ENCODE results near the gene PACRG. TPM values are rescaled to one million over a fixed set of nuclear protein-coding genes. Genes with fewer than 3 reads are reported as not detected.

PACRG gene
- total and polyA plus RNA-seq, 10 of the 15 experiments (the other 5 are each of a cell fraction or from before 2014, with no cell fraction given), result not detected

- POLR2A ChIA-PET, result no interaction called here
- FAIRE-seq (no peak), DNase-seq (ENCODE audit: low read depth, low spot score) (no peak), ATAC-seq (no peak)
- Histone ChIP-seq H3K9ac (ENCODE audit: control insufficient read depth, insufficient read depth, low read length) (no peak overlapping the region), H3K4me2 (ENCODE audit: control insufficient read depth, insufficient read depth) (no peak overlapping the region), H3K27ac (ENCODE audit: control insufficient read depth, insufficient read depth) (no peak overlapping the region), H4K20me1 (ENCODE audit: control insufficient read depth, insufficient read depth) (no peaks in the 10 kb centered on the region), H3K4me3 (no peak overlapping the region), H3K4me1 (ENCODE audit: control insufficient read depth, insufficient read depth, low read length) (no peaks in the 10 kb centered on the region), H3K36me3 (ENCODE audit: control insufficient read depth in 2 of 2, insufficient read depth in 2 of 2, low read length in 1 of 2) (no peaks in the 10 kb centered on the region), H3K27me3 (replicated peaks in 1 of 2; ENCODE audit: control insufficient read depth in 2 of 2, insufficient read depth in 2 of 2, low read length in 1 of 2) (no peaks in the 10 kb centered on the region), H3K79me2 (ENCODE audit: control insufficient read depth, insufficient read depth, low read length) (no peaks in the 10 kb centered on the region), H3K9me3 (replicated peaks; ENCODE audit: control insufficient read depth, insufficient read depth, low read length) (no peaks in the 10 kb centered on the region), H2AFZ (ENCODE audit: control insufficient read depth, low read depth, low read length) (no peak overlapping the region)
- intact Hi-C loops (cut with micrococcal nuclease; ENCODE audit: unreplicated experiment) (no loop called here), in situ Hi-C loops (cut with MboI) (no loop called here)
- TF ChIP-seq IKZF1 (conservative IDR thresholded peaks at IDR 0.05) (no peak), RB1 (IDR thresholded peaks at IDR 0.05; ENCODE audit: borderline replicate concordance) (no peak), ZBED1 (IDR thresholded peaks at IDR 0.05; ENCODE audit: borderline replicate concordance) (no peak), KLF5 (IDR thresholded peaks at IDR 0.05; ENCODE audit: partially characterized antibody) (no peak), EED (IDR thresholded peaks at IDR 0.05; ENCODE audit: low read depth) (no peak)
- CTCF ChIA-PET, result no interaction called here
- WGBS (ENCODE audit: insufficient coverage, insufficient replicate concordance, low lambda C conversion rate, missing lambda C conversion rate), result 33% methylated on average over 1 of the region's 1 CpG
- SMC1A ChIA-PET (ENCODE audit: uncharacterized antibody, unreplicated experiment), result no interaction called here
- RAD21 ChIA-PET (ENCODE audit: unreplicated experiment), result no interaction called here
- BruUV-seq (replicated peaks), result no TSS peak
These were observed 9.2 kb downstream of the PACRG start for GRCh38 chr6:162736961-162737360.

GRCh38 chr6:162750776-162751175, 23.0 kb downstream of the PACRG start:
- Histone ChIP-seq H3K27me3 (replicated peaks in 1 of 2; ENCODE audit: control insufficient read depth in 2 of 2, insufficient read depth in 2 of 2, low read length in 1 of 2) (no peaks in the 10 kb centered on the region), H3K9me3 (replicated peaks; ENCODE audit: control insufficient read depth, insufficient read depth, low read length) (no peaks in the 10 kb centered on the region), H3K4me1 (ENCODE audit: control insufficient read depth, insufficient read depth, low read length) (no peaks in the 10 kb centered on the region), H3K4me2 (ENCODE audit: control insufficient read depth, insufficient read depth) (no peak overlapping the region), H4K20me1 (ENCODE audit: control insufficient read depth, insufficient read depth) (no peaks in the 10 kb centered on the region), H3K79me2 (ENCODE audit: control insufficient read depth, insufficient read depth, low read length) (no peaks in the 10 kb centered on the region), H2AFZ (ENCODE audit: control insufficient read depth, low read depth, low read length) (no peak overlapping the region), H3K36me3 (ENCODE audit: control insufficient read depth in 2 of 2, insufficient read depth in 2 of 2, low read length in 1 of 2) (no peaks in the 10 kb centered on the region), H3K4me3 (no peak overlapping the region), H3K9ac (ENCODE audit: control insufficient read depth, insufficient read depth, low read length) (no peak overlapping the region), H3K27ac (ENCODE audit: control insufficient read depth, insufficient read depth) (no peak overlapping the region)
- intact Hi-C loops (cut with micrococcal nuclease; ENCODE audit: unreplicated experiment) (no loop called here), in situ Hi-C loops (cut with MboI) (no loop called here)
- ATAC-seq (no peak), DNase-seq (ENCODE audit: low read depth, low spot score) (no peak), FAIRE-seq (no peak)
- TF ChIP-seq ESRRA (IDR thresholded peaks at IDR 0.05; ENCODE audit: low read length) (no peak), SMAD1 (IDR thresholded peaks at IDR 0.05; ENCODE audit: low read depth, partially characterized antibody) (no peak), CBX3 (IDR thresholded peaks at IDR 0.05; ENCODE audit: borderline replicate concordance, low read depth) (no peak), NR2F1 (conservative IDR thresholded peaks at IDR 0.05) (no peak), RUNX3 (IDR thresholded peaks at IDR 0.05; ENCODE audit: low read length) (no peak), SREBF1 (IDR thresholded peaks at IDR 0.05; ENCODE audit: low read length) (no peak), NFYA (IDR thresholded peaks at IDR 0.05; ENCODE audit: borderline replicate concordance, low read depth, low read length) (no peak), RCOR1 (conservative IDR thresholded peaks at IDR 0.05; ENCODE audit: low read depth, low read length) (no peak), SMARCA5 (IDR thresholded peaks at IDR 0.05) (no peak), RBBP5 (conservative IDR thresholded peaks at IDR 0.05) (no peak), SUPT20H (IDR thresholded peaks at IDR 0.05; ENCODE audit: borderline replicate concordance, control insufficient read depth, low read depth, low read length) (no peak), CBX5 (IDR thresholded peaks at IDR 0.05; ENCODE audit: low read depth) (no peak), KLF5 (IDR thresholded peaks at IDR 0.05; ENCODE audit: partially characterized antibody) (no peak)
- POLR2A ChIA-PET, result no interaction called here
- WGBS (ENCODE audit: insufficient coverage, insufficient replicate concordance, low lambda C conversion rate, missing lambda C conversion rate), result 1% methylated on average over 3 of the region's 3 CpGs
- CTCF ChIA-PET, result no interaction called here
- no TSS peak for BruUV-seq (replicated peaks)
- RAD21 ChIA-PET (ENCODE audit: unreplicated experiment), result no interaction called here
- SMC1A ChIA-PET (ENCODE audit: uncharacterized antibody, unreplicated experiment), result no interaction called here
